RWPE2 (cell line): ENCODE results near the gene GSTA1.
"Not testable (repeated sequence)": the region's sequence is repeated elsewhere in the genome, so short reads cannot be mapped to it uniquely, and the experiment has no call there.

ENCODE experiments used
- ATAC-seq: fragments of 200-7000 bp; cut with Tn5 transposase; 3 replicates; pipeline ENCODE4 v1.9.1; 2021; ENCODE audit warnings: low read depth
- DNase-seq: peaks from one replicate; pipeline ENCODE4 v3.0.0-alpha.2; 2020; ENCODE audit warnings: low spot score
- H3K27ac ChIP-seq: fragments of 450-650 bp; 2 replicates; pipeline ENCODE4 v1.5.1; 2017; ENCODE audit warnings: mild to moderate bottlenecking; ENCODE audit not compliant: poor library complexity, severe bottlenecking
- H3K27me3 ChIP-seq: fragments of 250-450 bp; sonication (Bioruptor Pico); 2 replicates; pipeline ENCODE4 v1.5.1; 2021; ENCODE audit warnings: mild to moderate bottlenecking, moderate library complexity; ENCODE audit not compliant: insufficient read depth, poor library complexity, severe bottlenecking
- H3K36me3 ChIP-seq: fragments of 250-450 bp; sonication (Bioruptor Pico); 2 replicates; pipeline ENCODE4 v1.5.1; 2020; ENCODE audit warnings: low read depth, mild to moderate bottlenecking, moderate library complexity
- H3K4me1 ChIP-seq: fragments of 250-450 bp; sonication (Bioruptor Pico); 2 replicates; pipeline ENCODE4 v1.5.1; 2021; ENCODE audit warnings: mild to moderate bottlenecking, moderate library complexity; ENCODE audit not compliant: insufficient read depth, poor library complexity, severe bottlenecking
- H3K4me3 ChIP-seq: fragments of 250-450 bp; sonication (Bioruptor Pico); 2 replicates; pipeline ENCODE4 v1.5.1; 2021; ENCODE audit warnings: mild to moderate bottlenecking, moderate library complexity; ENCODE audit not compliant: severe bottlenecking
- H3K9me3 ChIP-seq: fragments of 250-450 bp; sonication (Bioruptor Pico); 2 replicates; pipeline ENCODE4 v1.5.1; 2021; ENCODE audit warnings: mild to moderate bottlenecking, moderate library complexity; ENCODE audit not compliant: severe bottlenecking
- CTCF ChIP-seq: fragments of 450-650 bp; IDR thresholded peaks from one replicate; pipeline ENCODE4 v1.5.1; 2017; ENCODE audit warnings: mild to moderate bottlenecking, moderate library complexity; ENCODE audit not compliant: poor library complexity, severe bottlenecking

The GSTA1 gene

GRCh38 chr6:52826513-52826912 lies 22.9 kb upstream of the GSTA1 start:
- ATAC-seq (no peak), DNase-seq (no peak)
- Histone ChIP-seq H3K9me3 (no peaks in the 10 kb centered on the region), H3K4me1 (no peaks in the 10 kb centered on the region), H3K27ac (no peak overlapping the region), H3K27me3 (no peaks in the 10 kb centered on the region), H3K4me3 (no peak overlapping the region), H3K36me3 (no peaks in the 10 kb centered on the region)
- TF ChIP-seq CTCF = no peak

- H3K27ac ChIP-seq, H3K27me3 ChIP-seq, ATAC-seq, DNase-seq, H3K4me3 ChIP-seq, H3K36me3 ChIP-seq, H3K4me1 ChIP-seq, H3K9me3 ChIP-seq: not testable (repeated sequence)
Measured at GRCh38 chr6:52825900-52826459, 22.4 kb upstream of the GSTA1 start.

- DNase-seq, H3K36me3 ChIP-seq, H3K4me1 ChIP-seq, H3K9me3 ChIP-seq, H3K27me3 ChIP-seq, H3K27ac ChIP-seq, ATAC-seq, H3K4me3 ChIP-seq: not testable (repeated sequence)
Measured at GRCh38 chr6:52825270-52825793, 21.7 kb upstream of the GSTA1 start.

GRCh38 chr6:52821842-52822241 lies 18.2 kb upstream of the GSTA1 start:
- H3K9me3 ChIP-seq = no peaks in the 10 kb centered on the region
- DNase-seq = no peak
- no peak for ATAC-seq
- H3K4me3 ChIP-seq = no peak overlapping the region
- no peaks in the 10 kb centered on the region for H3K36me3 ChIP-seq
- H3K4me1 ChIP-seq = no peaks in the 10 kb centered on the region
- TF ChIP-seq CTCF = no peak
- no peak overlapping the region for H3K27ac ChIP-seq
- no peaks in the 10 kb centered on the region for H3K27me3 ChIP-seq

GRCh38 chr6:52820198-52820597 lies 16.6 kb upstream of the GSTA1 start:
- no peak for TF ChIP-seq CTCF
- DNase-seq (no peak), ATAC-seq (no peak)
- H3K4me1 ChIP-seq = no peaks in the 10 kb centered on the region
- no peaks in the 10 kb centered on the region for H3K27me3 ChIP-seq
- no peak overlapping the region for H3K27ac ChIP-seq
- H3K9me3 ChIP-seq = no peaks in the 10 kb centered on the region
- no peaks in the 10 kb centered on the region for H3K36me3 ChIP-seq
- no peak overlapping the region for H3K4me3 ChIP-seq
